Upper lobe of right lung (tissue), 1 donor: ENCODE results near the gene NSD2. TPM values are rescaled to one million over a fixed set of nuclear protein-coding genes. Genes with fewer than 3 reads are reported as not detected.
"Not testable (repeated sequence)": the region's sequence is repeated elsewhere in the genome, so short reads cannot be mapped to it uniquely, and the experiment has no call there.

Experiments
- ATAC-seq: fragments of 200-7000 bp; cut with Tn5 transposase; one replicate; pipeline ENCODE4 v1.9.1; 2020; ENCODE audit warnings: mild to moderate bottlenecking, moderate library complexity
- DNase-seq: peaks from one replicate; pipeline ENCODE4 v3.0.0-alpha.2; 2020
- H3K27ac ChIP-seq: fragments of 200-600 bp; one replicate; pipeline ENCODE4 v1.8.0; 2022
- H3K27me3 ChIP-seq: fragments of 200-600 bp; one replicate; pipeline ENCODE4 v1.8.0; 2022; ENCODE audit warnings: mild to moderate bottlenecking
- H3K36me3 ChIP-seq: fragments of 200-600 bp; one replicate; pipeline ENCODE4 v1.8.0; 2022
- H3K4me1 ChIP-seq: fragments of 200-600 bp; one replicate; pipeline ENCODE4 v1.8.0; 2022
- H3K4me3 ChIP-seq: fragments of 200-600 bp; one replicate; pipeline ENCODE4 v1.8.0; 2022; ENCODE audit warnings: mild to moderate bottlenecking
- H3K9me3 ChIP-seq: fragments of 200-600 bp; one replicate; pipeline ENCODE4 v1.8.0; 2022
- CTCF ChIP-seq: fragments of 200-600 bp; IDR thresholded peaks from one replicate; pipeline ENCODE4 v1.8.0; 2022; ENCODE audit warnings: antibody characterized with exemption
- intact Hi-C: fragments of 100-400 bp; cut with DNase I; formaldehyde crosslinking; loops from one replicate; pipeline ENCODE4 v1.11.0; 2022
- total RNA-seq: library from RNA; stranded (reverse); fragmentation: NEBNext Ultra II Directional; extraction: Animal tissue kit (Norgen Biotek cat#: 25700); gene quantifications from one replicate; pipeline ENCODE4 v1.2.1, GENCODE V29; 2021
- donor health status: DM: no; HTN: yes; CAD: no; lungs with severe emphysema.

Gene NSD2
- total RNA-seq, 1 donor from 2014 or later = 45.2 TPM

- intact Hi-C loops = no loop called here
- DNase-seq (no peak), ATAC-seq (no peak)
- Histone ChIP-seq H3K4me3 (no peak overlapping the region), H3K4me1 (no peaks in the 10 kb centered on the region), H3K36me3 (peaks cover 3% of the 10 kb centered on the region), H3K9me3 (peaks cover 5% of the 10 kb centered on the region), H3K27ac (no peak overlapping the region), H3K27me3 (no peaks in the 10 kb centered on the region)
- TF ChIP-seq CTCF = no peak
These were observed 127.1 kb downstream of the NSD2 start for GRCh38 chr4:1998296-1998695.

GRCh38 chr4:1999308-1999707, 128.1 kb downstream of the NSD2 start:
- H3K27ac ChIP-seq, H3K9me3 ChIP-seq, DNase-seq, H3K4me1 ChIP-seq, ATAC-seq, H3K27me3 ChIP-seq, H3K4me3 ChIP-seq, intact Hi-C loops: not testable (repeated sequence)
- H3K36me3 ChIP-seq = peaks cover 14% of the 10 kb centered on the region

GRCh38 chr4:2003361-2003760, 132.2 kb downstream of the NSD2 start:
- DNase-seq, H3K27me3 ChIP-seq, intact Hi-C loops, H3K9me3 ChIP-seq, H3K27ac ChIP-seq, ATAC-seq, H3K4me1 ChIP-seq, H3K4me3 ChIP-seq: not testable (repeated sequence)
- peaks cover 31% of the 10 kb centered on the region for H3K36me3 ChIP-seq

- peak; percentile 23 for DNase-seq
- intact Hi-C loops = no loop called here
- no peak overlapping the region for H3K27ac ChIP-seq
- no peak for ATAC-seq
- peaks cover 20% of the 10 kb centered on the region for H3K4me1 ChIP-seq
- no peaks in the 10 kb centered on the region for H3K9me3 ChIP-seq
- H3K4me3 ChIP-seq = no peak overlapping the region
- peaks cover 31% of the 10 kb centered on the region for H3K36me3 ChIP-seq
- no peak for TF ChIP-seq CTCF
- H3K27me3 ChIP-seq = no peaks in the 10 kb centered on the region
These were observed 135.2 kb downstream of the NSD2 start for GRCh38 chr4:2006367-2006766.

GRCh38 chr4:2006956-2007653, 135.9 kb downstream of the NSD2 start:
- ATAC-seq (no peak), DNase-seq (peak; percentile 21)
- peaks cover 20% of the 10 kb centered on the region for H3K4me1 ChIP-seq
- H3K27ac ChIP-seq = no peak overlapping the region
- H3K27me3 ChIP-seq = no peaks in the 10 kb centered on the region
- H3K4me3 ChIP-seq = peak overlapping the region; percentile 71
- H3K9me3 ChIP-seq = no peaks in the 10 kb centered on the region
- intact Hi-C loops = no loop called here
- H3K36me3 ChIP-seq = peaks cover 31% of the 10 kb centered on the region
- no peak for TF ChIP-seq CTCF

GRCh38 chr4:2007804-2008670, 136.8 kb downstream of the NSD2 start:
- ATAC-seq = no peak
- TF ChIP-seq CTCF = no peak
- peak overlapping the region; percentile 71 for H3K4me3 ChIP-seq
- H3K27me3 ChIP-seq = no peaks in the 10 kb centered on the region
- peak overlapping the region; percentile 99 for H3K27ac ChIP-seq
- peaks cover 30% of the 10 kb centered on the region for H3K36me3 ChIP-seq
- intact Hi-C loops = no loop called here
- peak; percentile 65 for DNase-seq
- peaks cover 20% of the 10 kb centered on the region for H3K4me1 ChIP-seq
- no peaks in the 10 kb centered on the region for H3K9me3 ChIP-seq
